SK-N-SH (cell line): ENCODE measurements around the gene BCAT1.

Experiments
- CHD2 ChIP-seq: fragments of 150-350 bp; IDR thresholded peaks from 2 replicates; pipeline ENCODE4 v1.6.1; 2018; ENCODE audit warnings: low read length; ENCODE audit not compliant: partially characterized antibody
- CTCF ChIP-seq: fragments of 200-600 bp; sonication (generic); IDR thresholded peaks from 2 replicates; pipeline ENCODE4 v1.6.1; 2017; ENCODE audit warnings: antibody characterized with exemption, mild to moderate bottlenecking, moderate library complexity
- JUND ChIP-seq: IDR thresholded peaks from 2 replicates; pipeline ENCODE4 v1.4.0; 2012
- POLR2AphosphoS5 ChIP-seq: IDR thresholded peaks from 2 replicates; pipeline ENCODE4 v1.6.1; 2012; ENCODE audit warnings: low read depth, low read length
- SMC3 ChIP-seq: IDR thresholded peaks from 2 replicates; pipeline ENCODE4 v1.6.1; 2012; ENCODE audit warnings: low read depth, low read length, improper control_type of control experiment
- TEAD4 ChIP-seq: IDR thresholded peaks from 2 replicates; pipeline ENCODE4 v1.4.0; 2012; ENCODE audit warnings: mild to moderate bottlenecking, borderline replicate concordance; ENCODE audit not compliant: insufficient read depth
- USF2 ChIP-seq: fragments of 150-350 bp; IDR thresholded peaks from 2 replicates; pipeline ENCODE4 v1.6.1; 2017; ENCODE audit warnings: antibody characterized with exemption, low read length, low read depth, borderline replicate concordance
- YY1 ChIP-seq: IDR thresholded peaks from 2 replicates; pipeline ENCODE4 v1.4.0; 2012; ENCODE audit warnings: low read depth, mild to moderate bottlenecking
- ZBTB33 ChIP-seq: IDR thresholded peaks from 2 replicates; pipeline ENCODE4 v1.4.0; 2012; ENCODE audit warnings: low read depth, borderline replicate concordance

- TF ChIP-seq POLR2AphosphoS5 (no peak), ZBTB33 (no peak), TEAD4 (no peak), CTCF (no peak), JUND (no peak), CHD2 (no peak), YY1 (no peak), USF2 (no peak), SMC3 (no peak)
Measured at GRCh38 chr12:24791622-24792021, 157.3 kb downstream of the BCAT1 start.
